ENCODE measurements around the gene ARMC10. TPM values are rescaled to one million over a fixed set of nuclear protein-coding genes. Genes with fewer than 3 reads are reported as not detected.
A peak's percentile ranks its signal among the peaks of the same experiment; 100 is the strongest.
"Not testable (repeated sequence)": the region's sequence is repeated elsewhere in the genome, so short reads cannot be mapped to it uniquely, and the experiment has no call there.

The ARMC10 gene
- total RNA-seq, 1 experiment from 2014 or later, result 28.9 TPM

GRCh38 chr7:103031781-103032180 is 43.2 kb upstream of the ARMC10 start:
- H3K36me3 Mint-ChIP-seq (ENCODE audit: insufficient read depth, unreplicated experiment), result no peaks in the 10 kb centered on the region
- POLR2A ChIA-PET, result no interaction called here
- Histone ChIP-seq H3K27me3 (replicated peaks; ENCODE audit: control insufficient read depth, insufficient read depth, low read length) (no peaks in the 10 kb centered on the region), H3K36me3 (ENCODE audit: control insufficient read depth, insufficient read depth, low read length) (no peaks in the 10 kb centered on the region), H3K4me3 (ENCODE audit: low read depth, low read length) (no peak overlapping the region), H3K4me1 (peaks cover under 1% of the 10 kb centered on the region), H3K9me3 (no peaks in the 10 kb centered on the region)
- peaks cover 6% of the 10 kb centered on the region for H3K27me3 Mint-ChIP-seq (ENCODE audit: insufficient read depth, unreplicated experiment)
- H3K4me1 Mint-ChIP-seq (ENCODE audit: low read depth, unreplicated experiment), result no peaks in the 10 kb centered on the region
- DNase-seq, result no peak
- TF ChIP-seq CTCF (IDR thresholded peaks at IDR 0.05; ENCODE audit: insufficient read depth in 1 of 2, low read depth in 1 of 2, low read length in 1 of 2, severe bottlenecking in 1 of 2, unreplicated experiment in 1 of 2), result no peak
- intact Hi-C loops (cut with micrococcal nuclease; ENCODE audit: unreplicated experiment), result no loop called here
- no TSS peak for BruUV-seq (replicated peaks)
- H3K27ac Mint-ChIP-seq (ENCODE audit: unreplicated experiment), result no peak overlapping the region
- no peaks in the 10 kb centered on the region for H3K9me3 Mint-ChIP-seq (ENCODE audit: unreplicated experiment)
- no peak overlapping the region for H3K4me3 Mint-ChIP-seq (ENCODE audit: unreplicated experiment)
- CTCF ChIA-PET, result no interaction called here

GRCh38 chr7:103034318-103034717 is 40.6 kb upstream of the ARMC10 start:
- H3K36me3 ChIP-seq (ENCODE audit: control insufficient read depth, insufficient read depth, low read length); DNase-seq; H3K36me3 Mint-ChIP-seq (ENCODE audit: insufficient read depth, unreplicated experiment); H3K27me3 ChIP-seq (replicated peaks; ENCODE audit: control insufficient read depth, insufficient read depth, low read length); H3K27me3 Mint-ChIP-seq (ENCODE audit: insufficient read depth, unreplicated experiment); POLR2A ChIA-PET; H3K4me1 Mint-ChIP-seq (ENCODE audit: low read depth, unreplicated experiment); H3K9me3 ChIP-seq; H3K27ac Mint-ChIP-seq (ENCODE audit: unreplicated experiment); H3K4me3 ChIP-seq (ENCODE audit: low read depth, low read length); intact Hi-C loops (cut with micrococcal nuclease; ENCODE audit: unreplicated experiment); H3K9me3 Mint-ChIP-seq (ENCODE audit: unreplicated experiment); BruUV-seq (replicated peaks); H3K4me1 ChIP-seq; H3K4me3 Mint-ChIP-seq (ENCODE audit: unreplicated experiment): not testable (repeated sequence)
- CTCF ChIA-PET, result interaction anchor here (0.5 kb wide), 1 partner anchor 178 kb away, joined by 3 read pairs; no protein-coding TSS in a partner anchor

- TF ChIP-seq CTCF (IDR thresholded peaks at IDR 0.05; ENCODE audit: insufficient read depth in 1 of 2, low read depth in 1 of 2, low read length in 1 of 2, severe bottlenecking in 1 of 2, unreplicated experiment in 1 of 2), result no peak
- intact Hi-C loops (cut with micrococcal nuclease; ENCODE audit: unreplicated experiment), result no loop called here
- Histone ChIP-seq H3K9me3 (no peaks in the 10 kb centered on the region), H3K4me1 (peaks cover 9% of the 10 kb centered on the region), H3K36me3 (ENCODE audit: control insufficient read depth, insufficient read depth, low read length) (no peaks in the 10 kb centered on the region), H3K27me3 (replicated peaks; ENCODE audit: control insufficient read depth, insufficient read depth, low read length) (no peaks in the 10 kb centered on the region), H3K4me3 (ENCODE audit: low read depth, low read length) (no peak overlapping the region)
- ChIA-PET POLR2A (no interaction called here), CTCF (no interaction called here)
- no peak for DNase-seq
- no peak overlapping the region for H3K4me3 Mint-ChIP-seq (ENCODE audit: unreplicated experiment)
- BruUV-seq (replicated peaks), result no TSS peak
- H3K9me3 Mint-ChIP-seq (ENCODE audit: unreplicated experiment), result peaks cover 19% of the 10 kb centered on the region
- H3K36me3 Mint-ChIP-seq (ENCODE audit: insufficient read depth, unreplicated experiment), result no peaks in the 10 kb centered on the region
- H3K27me3 Mint-ChIP-seq (ENCODE audit: insufficient read depth, unreplicated experiment), result peaks cover 5% of the 10 kb centered on the region
- H3K4me1 Mint-ChIP-seq (ENCODE audit: low read depth, unreplicated experiment), result no peaks in the 10 kb centered on the region
- H3K27ac Mint-ChIP-seq (ENCODE audit: unreplicated experiment), result no peak overlapping the region
These were observed 37.5 kb upstream of the ARMC10 start for GRCh38 chr7:103037476-103037822.

- POLR2A ChIA-PET; intact Hi-C loops (cut with micrococcal nuclease; ENCODE audit: unreplicated experiment); BruUV-seq (replicated peaks); H3K4me3 ChIP-seq (ENCODE audit: low read depth, low read length); H3K9me3 ChIP-seq; H3K4me1 Mint-ChIP-seq (ENCODE audit: low read depth, unreplicated experiment); CTCF ChIA-PET; H3K27ac Mint-ChIP-seq (ENCODE audit: unreplicated experiment); H3K4me3 Mint-ChIP-seq (ENCODE audit: unreplicated experiment); H3K36me3 Mint-ChIP-seq (ENCODE audit: insufficient read depth, unreplicated experiment); H3K27me3 ChIP-seq (replicated peaks; ENCODE audit: control insufficient read depth, insufficient read depth, low read length); H3K4me1 ChIP-seq; H3K36me3 ChIP-seq (ENCODE audit: control insufficient read depth, insufficient read depth, low read length); H3K27me3 Mint-ChIP-seq (ENCODE audit: insufficient read depth, unreplicated experiment): not testable (repeated sequence)
- peak; percentile 15 to 46 for DNase-seq
- peaks cover 26% of the 10 kb centered on the region for H3K9me3 Mint-ChIP-seq (ENCODE audit: unreplicated experiment)
These were observed 36.9 kb upstream of the ARMC10 start for GRCh38 chr7:103037823-103038739.

- BruUV-seq (replicated peaks), result not testable (repeated sequence)
These were observed 33.1 kb upstream of the ARMC10 start for GRCh38 chr7:103041815-103042214.

More at GRCh38 chr7:103041815-103042214, 33.1 kb upstream of the ARMC10 start:
- intact Hi-C loops (cut with micrococcal nuclease; ENCODE audit: unreplicated experiment); H3K4me1 ChIP-seq; H3K4me3 ChIP-seq (ENCODE audit: low read depth, low read length); H3K9me3 ChIP-seq; H3K27ac Mint-ChIP-seq (ENCODE audit: unreplicated experiment); CTCF ChIA-PET; H3K27me3 ChIP-seq (replicated peaks; ENCODE audit: control insufficient read depth, insufficient read depth, low read length); H3K4me3 Mint-ChIP-seq (ENCODE audit: unreplicated experiment); H3K36me3 ChIP-seq (ENCODE audit: control insufficient read depth, insufficient read depth, low read length); DNase-seq; H3K36me3 Mint-ChIP-seq (ENCODE audit: insufficient read depth, unreplicated experiment); POLR2A ChIA-PET; H3K27me3 Mint-ChIP-seq (ENCODE audit: insufficient read depth, unreplicated experiment); H3K4me1 Mint-ChIP-seq (ENCODE audit: low read depth, unreplicated experiment): not testable (repeated sequence)
- H3K9me3 Mint-ChIP-seq (ENCODE audit: unreplicated experiment), result peaks cover 30% of the 10 kb centered on the region

Measured in Caco-2 (cell line).